ENCODE measurements around the gene LRRN4.

- no peak for TF ChIP-seq CTCF (IDR thresholded peaks at IDR 0.05)
- no peak for TF ChIP-seq POLR2AphosphoS5 (IDR thresholded peaks at IDR 0.05)
These were observed 12.7 kb upstream of the LRRN4 start for GRCh38 chr20:6066582-6066981.
